A549 treated with CORT108297 at 1 μM for 4 hours (cell line): ENCODE data around the gene RERGL. TPM values are rescaled to one million over a fixed set of nuclear protein-coding genes. Genes with fewer than 3 reads are reported as not detected.

Experiments used
- total RNA-seq: library from RNA; stranded (reverse); fragments of 200-300 nt; extraction: Qiagen RNA extraction; gene quantifications from 5 replicates; pipeline ENCODE4 v1.2.3, GENCODE V29; 2022

Gene RERGL, protein sequence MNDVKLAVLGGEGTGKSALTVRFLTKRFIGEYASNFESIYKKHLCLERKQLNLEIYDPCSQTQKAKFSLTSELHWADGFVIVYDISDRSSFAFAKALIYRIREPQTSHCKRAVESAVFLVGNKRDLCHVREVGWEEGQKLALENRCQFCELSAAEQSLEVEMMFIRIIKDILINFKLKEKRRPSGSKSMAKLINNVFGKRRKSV
- total RNA-seq, result not detected in 5 replicates

DNA sequence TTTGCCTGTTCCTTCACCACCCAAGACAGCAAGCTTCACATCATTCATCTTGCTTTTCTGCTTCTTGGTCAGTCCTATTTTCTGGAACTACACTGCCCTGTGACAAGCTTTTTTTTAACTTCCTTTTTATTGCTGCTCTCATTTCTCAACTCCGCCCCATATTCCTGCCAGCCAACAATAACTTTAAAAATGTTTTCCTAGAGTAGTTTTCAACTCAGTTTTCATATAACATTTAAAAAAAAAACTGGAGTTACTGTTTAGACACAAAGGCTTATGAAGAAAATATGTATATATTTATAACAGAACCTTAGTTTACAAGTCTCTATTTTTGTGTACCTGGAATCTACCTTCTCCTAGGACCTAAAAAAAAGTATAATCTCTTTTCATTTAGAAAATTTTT, at the start of gene RERGL:
Gene RERGL, minus strand, starts transcription at position 101 of the 400 bp plus-strand sequence. Its CDS starts 53 bp downstream, at position 48.

Other genes starting within 250 kb of the RERGL start
- gene PIK3C2G, start 171.3 kb upstream of the RERGL start, total RNA-seq, result not detected in 5 replicates